HCT116 (cell line): ENCODE results near the gene ABHD1. TPM values are rescaled to one million over a fixed set of nuclear protein-coding genes. Genes with fewer than 3 reads are reported as not detected.

Experiments used
- ATAC-seq: fragments of 200-7000 bp; cut with Tn5 transposase; 2 replicates; pipeline ENCODE4 v1.9.1; 2020; ENCODE audit warnings: mild to moderate bottlenecking, moderate library complexity
- BruUV-seq: library from RNA; stranded (reverse); fragments of 400-500 nt; replicated peaks from 2 replicates; lab custom pipeline; 2021; lab: Mats Ljungman, UMichigan
- CTCF ChIA-PET: fragments of 300-600 bp; sonication (Branson Sonifier 250); formaldehyde crosslinking; loops from one replicate; lab custom pipeline; 2021; ENCODE audit warnings: antibody characterized with exemption; lab: Charles Lee
- POLR2A ChIA-PET: fragments of 300-600, 350-600 bp; sonication (Branson Sonifier 250); formaldehyde crosslinking; loops from one replicate; lab custom pipeline; 2021; ENCODE audit warnings: antibody characterized with exemption; lab: Charles Lee
- RAD21 ChIA-PET, 2 experiments: fragments of 300-600 bp; sonication (Branson Sonifier 250); formaldehyde crosslinking; loops; one replicate each; lab custom pipeline; 2023; ENCODE audit warnings: low total read pairs in 2 of 2; ENCODE audit not compliant: uncharacterized antibody in 2 of 2, unreplicated experiment in 2 of 2, low non-redundant PET in 1 of 2; lab: Charles Lee
- DNase-seq: peaks from one replicate; pipeline ENCODE4 v3.0.0-alpha.2; 2010; ENCODE audit warnings: low read depth, low spot score
- H2AFZ ChIP-seq: fragments of 200-600 bp; shearing (Covaris generic), sonication (generic); 2 replicates; pipeline ENCODE4 v1.6.1; 2017; ENCODE audit warnings: low read depth, mixed run types, mixed read lengths, antibody characterized with exemption, low read length; ENCODE audit not compliant: poor library complexity, severe bottlenecking
- H3K27ac ChIP-seq: 2 replicates; pipeline ENCODE4 v1.5.1; 2012; ENCODE audit warnings: low read depth, low read length
- H3K27me3 ChIP-seq: fragments of 200-600 bp; sonication (generic); 2 replicates; pipeline ENCODE4 v1.6.1; 2016; ENCODE audit warnings: mixed run types, low read length, mixed read lengths; ENCODE audit not compliant: insufficient read depth
- H3K36me3 ChIP-seq, 2 experiments: fragments of 200-500 bp in 1 of 2; fragments of 200-600 bp in 1 of 2; sonication (Bioruptor generic) in 1 of 2; sonication (generic) in 1 of 2; 2 replicates each; pipeline versions ENCODE4 v1.5.1 to v1.6.1; 2014 to 2016; ENCODE audit warnings: low read length in 2 of 2, inconsistent platforms in 1 of 2, mixed read lengths in 1 of 2, mixed run types in 1 of 2; ENCODE audit not compliant: insufficient read depth in 2 of 2, control insufficient read depth in 1 of 2
- H3K4me1 ChIP-seq, 2 experiments: fragments of 200-600 bp in 1 of 2; sonication (generic) in 1 of 2; 2 replicates each; pipeline versions ENCODE4 v1.5.1 to v1.6.1; 2012 to 2017; ENCODE audit warnings: low read length in 2 of 2, inconsistent platforms in 1 of 2, mild to moderate bottlenecking in 1 of 2, mixed read lengths in 1 of 2, mixed run types in 1 of 2, moderate library complexity in 1 of 2; ENCODE audit not compliant: insufficient read depth in 2 of 2, control insufficient read depth in 1 of 2
- H3K4me2 ChIP-seq: fragments of 200-600 bp; sonication (generic); 2 replicates; pipeline ENCODE4 v1.6.1; 2017; ENCODE audit warnings: mixed run types, low read length, mixed read lengths
- H3K4me3 ChIP-seq, 2 experiments: fragments of 200-600 bp in 1 of 2; sonication (generic) in 1 of 2; replicated peaks in 1 of 2; 2 replicates each; pipeline ENCODE4 v1.5.1; 2011 to 2016; ENCODE audit warnings: low read length in 2 of 2, control low read depth in 1 of 2, low read depth in 1 of 2, mild to moderate bottlenecking in 1 of 2, mixed read lengths in 1 of 2, mixed run types in 1 of 2
- H3K79me2 ChIP-seq: fragments of 200-600 bp; sonication (generic); 2 replicates; pipeline ENCODE4 v1.6.1; 2017; ENCODE audit warnings: mild to moderate bottlenecking, mixed run types, low read length, moderate library complexity, mixed read lengths; ENCODE audit not compliant: insufficient read depth
- H3K9ac ChIP-seq: fragments of 200-600 bp; sonication (generic); 2 replicates; pipeline ENCODE4 v1.6.1; 2016; ENCODE audit warnings: low read length, mixed read lengths
- H3K9me2 ChIP-seq: fragments of 200-600 bp; sonication (generic), shearing (Covaris generic); 2 replicates; pipeline ENCODE4 v1.6.1; 2017; ENCODE audit warnings: mixed run types, mild to moderate bottlenecking, moderate library complexity; ENCODE audit not compliant: insufficient read depth
- H3K9me3 ChIP-seq, 2 experiments: fragments of 200-500 bp in 1 of 2; fragments of 200-600 bp in 1 of 2; sonication (Bioruptor generic) in 1 of 2; sonication (generic) in 1 of 2; 2 replicates each; pipeline ENCODE4 v1.6.1; 2014 to 2017; ENCODE audit warnings: low read length in 2 of 2, mixed read lengths in 2 of 2, inconsistent platforms in 1 of 2, low read depth in 1 of 2, mild to moderate bottlenecking in 1 of 2, mixed run types in 1 of 2, moderate library complexity in 1 of 2; ENCODE audit not compliant: control insufficient read depth in 1 of 2, insufficient read depth in 1 of 2
- H4K20me1 ChIP-seq: fragments of 200-600 bp; sonication (generic), shearing (Covaris generic); 2 replicates; pipeline ENCODE4 v1.6.1; 2017; ENCODE audit warnings: mixed run types, mild to moderate bottlenecking, moderate library complexity; ENCODE audit not compliant: insufficient read depth
- CBX3 ChIP-seq: IDR thresholded peaks from 2 replicates; pipeline ENCODE4 v1.6.1; 2012; ENCODE audit warnings: low read depth
- EGR1 ChIP-seq: IDR thresholded peaks from 2 replicates; pipeline ENCODE4 v1.6.1; 2012; ENCODE audit warnings: low read depth
- ELF1 ChIP-seq: IDR thresholded peaks from 2 replicates; pipeline ENCODE4 v1.6.1; 2012; ENCODE audit warnings: low read depth, borderline replicate concordance
- POLR2A ChIP-seq: IDR thresholded peaks from 2 replicates; pipeline ENCODE4 v1.7.0; 2011; ENCODE audit warnings: borderline replicate concordance; ENCODE audit not compliant: insufficient read depth, insufficient read length; ENCODE audit errors: extremely low read depth
- POLR2AphosphoS5 ChIP-seq: IDR thresholded peaks from 2 replicates; pipeline ENCODE4 v1.6.1; 2011; ENCODE audit warnings: mild to moderate bottlenecking, low read depth, low read length, moderate library complexity
- RAD21 ChIP-seq: IDR thresholded peaks from 2 replicates; pipeline ENCODE4 v1.6.1; 2012; ENCODE audit warnings: low read depth, mild to moderate bottlenecking
- SIN3A ChIP-seq: IDR thresholded peaks from 2 replicates; pipeline ENCODE4 v1.6.1; 2012; ENCODE audit warnings: low read depth
- SP1 ChIP-seq: IDR thresholded peaks from 2 replicates; pipeline ENCODE4 v1.6.1; 2012; ENCODE audit warnings: low read depth
- SRF ChIP-seq: IDR thresholded peaks from 2 replicates; pipeline ENCODE4 v1.6.1; 2012; ENCODE audit warnings: low read depth
- TCF7L2 ChIP-seq: IDR thresholded peaks from 2 replicates; pipeline ENCODE4 v1.7.0; 2011; ENCODE audit warnings: borderline replicate concordance, inconsistent platforms; ENCODE audit not compliant: insufficient read depth, insufficient read length; ENCODE audit errors: extremely low read depth
- ZBTB33 ChIP-seq: IDR thresholded peaks from 2 replicates; pipeline ENCODE4 v1.6.1; 2011; ENCODE audit warnings: mild to moderate bottlenecking, low read length, moderate library complexity; ENCODE audit not compliant: insufficient replicate concordance; ENCODE audit errors: extremely low read depth
- ZFX ChIP-seq: fragments of 450-650 bp; IDR thresholded peaks from 2 replicates; pipeline ENCODE4 v1.6.1; 2017
- ZNF274 ChIP-seq: fragments of 200-500 bp; sonication (Bioruptor generic); IDR thresholded peaks from 2 replicates; pipeline ENCODE4 v1.6.1; 2014; ENCODE audit warnings: mild to moderate bottlenecking, low read depth, low read length, inconsistent platforms
- intact Hi-C: fragments of 100-400 bp; cut with micrococcal nuclease; formaldehyde crosslinking; loops from 2 replicates; pipeline ENCODE4 v1.10.0; 2022
- total RNA-seq: library from RNA; stranded (reverse); gene quantifications from one replicate; pipeline ENCODE4 v1.2.1, GENCODE V29; 2021; ENCODE audit not compliant: unreplicated experiment
- TF ChIP-seq, protein P1 (sequence below), 3 experiments: fragments of 200-600 bp in 1 of 3; sonication (generic) in 1 of 3; IDR thresholded peaks in 2 of 3; conservative IDR thresholded peaks in 1 of 3; 2 replicates each; pipeline ENCODE4 v1.5.1; 2012 to 2017; ENCODE audit warnings: low read depth in 2 of 3, low read length in 2 of 3, antibody characterized with exemption in 1 of 3, borderline replicate concordance in 1 of 3, control low read depth in 1 of 3, mild to moderate bottlenecking in 1 of 3, mixed read lengths in 1 of 3, mixed run types in 1 of 3, moderate library complexity in 1 of 3; ENCODE audit not compliant: insufficient read depth in 1 of 3
- TF ChIP-seq, protein P2 (sequence below): IDR thresholded peaks from 2 replicates; pipeline ENCODE4 v1.6.1; 2012

Gene ABHD1
- total RNA-seq, 1 experiment from 2014 or later, result not detected

- TF ChIP-seq, protein P1, sequence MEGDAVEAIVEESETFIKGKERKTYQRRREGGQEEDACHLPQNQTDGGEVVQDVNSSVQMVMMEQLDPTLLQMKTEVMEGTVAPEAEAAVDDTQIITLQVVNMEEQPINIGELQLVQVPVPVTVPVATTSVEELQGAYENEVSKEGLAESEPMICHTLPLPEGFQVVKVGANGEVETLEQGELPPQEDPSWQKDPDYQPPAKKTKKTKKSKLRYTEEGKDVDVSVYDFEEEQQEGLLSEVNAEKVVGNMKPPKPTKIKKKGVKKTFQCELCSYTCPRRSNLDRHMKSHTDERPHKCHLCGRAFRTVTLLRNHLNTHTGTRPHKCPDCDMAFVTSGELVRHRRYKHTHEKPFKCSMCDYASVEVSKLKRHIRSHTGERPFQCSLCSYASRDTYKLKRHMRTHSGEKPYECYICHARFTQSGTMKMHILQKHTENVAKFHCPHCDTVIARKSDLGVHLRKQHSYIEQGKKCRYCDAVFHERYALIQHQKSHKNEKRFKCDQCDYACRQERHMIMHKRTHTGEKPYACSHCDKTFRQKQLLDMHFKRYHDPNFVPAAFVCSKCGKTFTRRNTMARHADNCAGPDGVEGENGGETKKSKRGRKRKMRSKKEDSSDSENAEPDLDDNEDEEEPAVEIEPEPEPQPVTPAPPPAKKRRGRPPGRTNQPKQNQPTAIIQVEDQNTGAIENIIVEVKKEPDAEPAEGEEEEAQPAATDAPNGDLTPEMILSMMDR (IDR thresholded peaks at IDR 0.05 in 2 of 3, conservative IDR thresholded peaks at IDR 0.05 in 1 of 3; ENCODE audit: borderline replicate concordance in 1 of 3, insufficient read depth in 1 of 3, low read depth in 2 of 3, low read length in 2 of 3), result no peak
- no peak for TF ChIP-seq SIN3A
- TF ChIP-seq POLR2A, result no peak
- TF ChIP-seq, protein P2, sequence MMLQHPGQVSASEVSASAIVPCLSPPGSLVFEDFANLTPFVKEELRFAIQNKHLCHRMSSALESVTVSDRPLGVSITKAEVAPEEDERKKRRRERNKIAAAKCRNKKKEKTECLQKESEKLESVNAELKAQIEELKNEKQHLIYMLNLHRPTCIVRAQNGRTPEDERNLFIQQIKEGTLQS, result no peak
- TF ChIP-seq RAD21, result no peak
- no peak for TF ChIP-seq ZNF274
- no peak for TF ChIP-seq EGR1
- TF ChIP-seq CBX3, result no peak
Measured at GRCh38 chr2:27138111-27138510, 14.5 kb downstream of the ABHD1 start (continued).

GRCh38 chr2:27139310-27139709 lies 15.7 kb downstream of the ABHD1 start, which contains the start of gene PRR30:
Gene PRR30, minus strand, starts transcription at chr2:27139410. Its CDS starts 1,081 bp downstream, at chr2:27138329.
- no peak within 1 kb of the TSS for H3K27ac ChIP-seq
- no peak within 1 kb of the TSS for H2AFZ ChIP-seq
- POLR2A ChIA-PET, result no interaction called here
- BruUV-seq, result no TSS peak
- no peaks in the 10 kb centered on the region for H3K36me3 ChIP-seq
- no peaks in the 10 kb centered on the region for H3K9me2 ChIP-seq
- intact Hi-C loops, result no loop called here
- H3K4me1 ChIP-seq, result peaks cover 0 to 7% of the 10 kb centered on the region in 2 experiments; a peak in 2 of 4 replicates
- H4K20me1 ChIP-seq, result no peaks in the 10 kb centered on the region
- H3K4me3 ChIP-seq, result no peak within 1 kb of the TSS
- TF ChIP-seq SRF, result no peak
- TF ChIP-seq TCF7L2, result no peak
- no peak for TF ChIP-seq ZFX
- TF ChIP-seq SP1, result no peak
- TF ChIP-seq CBX3, result no peak
- TF ChIP-seq ZBTB33, result no peak
- no peak for TF ChIP-seq EGR1
- TF ChIP-seq POLR2AphosphoS5, result no peak
- TF ChIP-seq ELF1, result no peak
- CTCF ChIA-PET, result no interaction called here
- peaks cover under 1% of the 10 kb centered on the region; the same call in 1 of the 2 replicates for H3K79me2 ChIP-seq
- H3K9me3 ChIP-seq, result peaks cover 0 to 4% of the 10 kb centered on the region in 2 experiments; a peak in 1 of 4 replicates
- no peak for DNase-seq
- H3K9ac ChIP-seq, result no peak within 1 kb of the TSS
- H3K27me3 ChIP-seq, result no peaks in the 10 kb centered on the region
- no peak for ATAC-seq
- RAD21 ChIA-PET, result no interaction called here
- no peak within 1 kb of the TSS for H3K4me2 ChIP-seq
